ENCODE measurements around the gene WRAP53. TPM values are rescaled to one million over a fixed set of nuclear protein-coding genes. Genes with fewer than 3 reads are reported as not detected.

The WRAP53 gene
- total RNA-seq, 1 experiment from 2014 or later: 15.2 TPM

DNA sequence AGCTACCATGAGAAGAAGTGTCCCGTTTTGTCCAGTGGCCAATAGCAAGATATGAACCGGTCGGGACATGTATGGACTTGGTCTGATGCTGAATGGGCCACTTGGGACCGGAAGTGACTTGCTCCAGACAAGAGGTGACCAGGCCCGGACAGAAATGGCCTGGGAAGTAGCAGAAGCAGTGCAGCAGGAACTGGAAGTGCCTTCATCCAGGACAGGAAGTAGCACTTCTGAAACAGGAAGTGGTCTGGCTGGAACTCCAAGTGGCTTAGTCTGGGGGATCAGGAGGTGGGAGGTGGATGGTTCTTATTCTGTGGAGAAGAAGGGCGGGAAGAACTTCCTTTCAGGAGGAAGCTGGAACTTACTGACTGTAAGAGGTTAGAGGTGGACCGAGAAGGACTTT lies 22.0 kb downstream of the WRAP53 start:
- TF ChIP-seq, protein P1, sequence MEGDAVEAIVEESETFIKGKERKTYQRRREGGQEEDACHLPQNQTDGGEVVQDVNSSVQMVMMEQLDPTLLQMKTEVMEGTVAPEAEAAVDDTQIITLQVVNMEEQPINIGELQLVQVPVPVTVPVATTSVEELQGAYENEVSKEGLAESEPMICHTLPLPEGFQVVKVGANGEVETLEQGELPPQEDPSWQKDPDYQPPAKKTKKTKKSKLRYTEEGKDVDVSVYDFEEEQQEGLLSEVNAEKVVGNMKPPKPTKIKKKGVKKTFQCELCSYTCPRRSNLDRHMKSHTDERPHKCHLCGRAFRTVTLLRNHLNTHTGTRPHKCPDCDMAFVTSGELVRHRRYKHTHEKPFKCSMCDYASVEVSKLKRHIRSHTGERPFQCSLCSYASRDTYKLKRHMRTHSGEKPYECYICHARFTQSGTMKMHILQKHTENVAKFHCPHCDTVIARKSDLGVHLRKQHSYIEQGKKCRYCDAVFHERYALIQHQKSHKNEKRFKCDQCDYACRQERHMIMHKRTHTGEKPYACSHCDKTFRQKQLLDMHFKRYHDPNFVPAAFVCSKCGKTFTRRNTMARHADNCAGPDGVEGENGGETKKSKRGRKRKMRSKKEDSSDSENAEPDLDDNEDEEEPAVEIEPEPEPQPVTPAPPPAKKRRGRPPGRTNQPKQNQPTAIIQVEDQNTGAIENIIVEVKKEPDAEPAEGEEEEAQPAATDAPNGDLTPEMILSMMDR (IDR thresholded peaks at IDR 0.05; ENCODE audit: insufficient read depth in 1 of 2, low read depth in 1 of 2, low read length in 1 of 2, severe bottlenecking in 1 of 2, unreplicated experiment in 1 of 2): no peak
- peaks cover 5% of the 10 kb centered on the region for H3K36me3 Mint-ChIP-seq (ENCODE audit: insufficient read depth, unreplicated experiment)
- H3K27me3 Mint-ChIP-seq (ENCODE audit: insufficient read depth, unreplicated experiment): peaks cover 7% of the 10 kb centered on the region
- H3K36me3 ChIP-seq (ENCODE audit: control insufficient read depth, insufficient read depth, low read length): no peaks in the 10 kb centered on the region
- DNase-seq: no peak
- intact Hi-C loops (cut with micrococcal nuclease; ENCODE audit: unreplicated experiment): no loop called here
- no peaks in the 10 kb centered on the region for H3K4me1 ChIP-seq
- ChIA-PET POLR2A (no interaction called here), CTCF (no interaction called here)
- H3K9me3 ChIP-seq: no peaks in the 10 kb centered on the region
- no peaks in the 10 kb centered on the region for H3K27me3 ChIP-seq (replicated peaks; ENCODE audit: control insufficient read depth, insufficient read depth, low read length)
- no peaks in the 10 kb centered on the region for H3K4me1 Mint-ChIP-seq (ENCODE audit: low read depth, unreplicated experiment)
- no peaks in the 10 kb centered on the region for H3K9me3 Mint-ChIP-seq (ENCODE audit: unreplicated experiment)
- BruUV-seq (replicated peaks): no TSS peak
- H3K4me3 ChIP-seq (ENCODE audit: low read depth, low read length): no peak overlapping the region
- H3K27ac Mint-ChIP-seq (ENCODE audit: unreplicated experiment): no peak overlapping the region
- no peak overlapping the region for H3K4me3 Mint-ChIP-seq (ENCODE audit: unreplicated experiment)

DNA sequence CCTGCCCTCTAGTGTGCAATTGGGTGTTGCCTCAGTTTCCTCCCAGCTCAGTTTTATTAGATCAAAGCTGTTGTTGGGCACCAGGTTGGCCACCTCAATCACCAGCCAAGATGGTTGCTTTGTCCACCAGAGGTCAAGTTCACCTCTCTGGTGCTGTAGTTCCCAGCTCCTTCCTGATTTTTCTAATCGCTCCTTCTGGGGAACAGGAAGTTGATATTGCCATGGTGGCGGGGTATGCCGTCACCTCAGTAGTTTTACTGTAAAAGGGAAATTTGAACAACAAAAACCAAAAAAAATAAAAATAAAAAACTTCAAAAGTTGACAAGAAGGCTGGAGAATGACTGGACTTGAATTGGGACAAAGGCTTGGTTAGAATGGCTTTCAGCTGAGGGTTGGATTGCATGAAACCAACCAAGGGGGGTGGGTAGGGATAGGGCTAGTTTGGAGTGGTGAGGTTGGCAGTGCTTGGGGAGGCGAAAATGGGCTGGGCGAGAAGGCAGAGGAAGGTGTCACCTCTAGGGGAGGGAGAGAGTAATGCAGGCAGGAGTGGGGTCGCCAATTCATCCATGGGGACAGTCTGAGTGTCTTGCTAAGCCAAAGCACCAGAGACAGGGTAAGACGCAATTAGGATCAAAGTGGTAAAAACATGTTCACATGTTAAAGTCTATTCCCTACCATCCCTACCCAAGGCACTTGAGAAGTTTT lies 22.9 kb downstream of the WRAP53 start:
- Mint-ChIP-seq H3K4me3 (ENCODE audit: unreplicated experiment) (no peak overlapping the region), H3K4me1 (ENCODE audit: low read depth, unreplicated experiment) (no peaks in the 10 kb centered on the region), H3K27me3 (ENCODE audit: insufficient read depth, unreplicated experiment) (peaks cover 7% of the 10 kb centered on the region), H3K9me3 (ENCODE audit: unreplicated experiment) (no peaks in the 10 kb centered on the region), H3K36me3 (ENCODE audit: insufficient read depth, unreplicated experiment) (peaks cover 5% of the 10 kb centered on the region), H3K27ac (ENCODE audit: unreplicated experiment) (no peak overlapping the region)
- no peaks in the 10 kb centered on the region for H3K27me3 ChIP-seq (replicated peaks; ENCODE audit: control insufficient read depth, insufficient read depth, low read length)
- no peaks in the 10 kb centered on the region for H3K4me1 ChIP-seq
- BruUV-seq (replicated peaks): no TSS peak
- H3K4me3 ChIP-seq (ENCODE audit: low read depth, low read length): no peak overlapping the region
- no peaks in the 10 kb centered on the region for H3K36me3 ChIP-seq (ENCODE audit: control insufficient read depth, insufficient read depth, low read length)
- no peak for DNase-seq
- ChIA-PET POLR2A (no interaction called here), CTCF (no interaction called here)
- intact Hi-C loops (cut with micrococcal nuclease; ENCODE audit: unreplicated experiment): no loop called here
- H3K9me3 ChIP-seq: no peaks in the 10 kb centered on the region
- TF ChIP-seq, protein P1 (IDR thresholded peaks at IDR 0.05; ENCODE audit: insufficient read depth in 1 of 2, low read depth in 1 of 2, low read length in 1 of 2, severe bottlenecking in 1 of 2, unreplicated experiment in 1 of 2): no peak

DNA sequence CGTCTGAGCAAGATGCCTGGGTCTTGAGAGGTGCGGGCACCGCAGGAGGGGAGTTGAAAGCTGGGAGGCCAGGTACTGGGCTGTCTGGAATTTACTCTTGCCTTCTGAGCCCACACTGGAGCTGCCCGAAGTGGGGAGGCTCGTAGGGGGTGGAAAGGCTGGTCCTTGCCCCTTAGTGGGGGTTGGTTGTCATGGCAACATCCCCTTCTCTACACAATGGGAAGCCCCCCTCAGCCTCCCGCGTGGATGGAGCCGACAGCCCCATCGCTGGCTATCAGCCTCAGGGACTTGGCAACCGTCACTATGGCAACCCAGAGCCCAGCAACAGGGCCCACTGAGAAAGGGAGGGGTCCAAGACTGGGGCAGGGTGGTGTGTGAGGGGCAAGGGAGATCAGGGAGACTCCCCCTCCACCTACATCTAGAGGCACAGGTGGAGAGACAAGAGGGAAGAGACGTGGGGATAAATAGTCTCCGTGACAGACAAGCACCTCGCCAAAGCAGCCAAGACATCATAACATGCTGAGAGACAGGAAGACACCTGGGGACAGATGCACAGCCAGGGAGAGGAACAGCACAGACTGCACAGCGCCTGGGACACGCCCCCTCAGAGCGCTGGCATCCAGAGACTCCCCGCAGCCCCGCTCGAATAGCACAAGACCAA lies 24.0 kb downstream of the WRAP53 start:
- DNase-seq: no peak
- H3K36me3 ChIP-seq (ENCODE audit: control insufficient read depth, insufficient read depth, low read length): no peaks in the 10 kb centered on the region
- no peaks in the 10 kb centered on the region for H3K4me1 ChIP-seq
- peaks cover 5% of the 10 kb centered on the region for H3K36me3 Mint-ChIP-seq (ENCODE audit: insufficient read depth, unreplicated experiment)
- H3K9me3 Mint-ChIP-seq (ENCODE audit: unreplicated experiment): no peaks in the 10 kb centered on the region
- POLR2A ChIA-PET: interaction anchor here (0.5 kb wide), 1 partner anchor 39 kb away, joined by 5 read pairs; no protein-coding TSS in a partner anchor
- no peak overlapping the region for H3K4me3 Mint-ChIP-seq (ENCODE audit: unreplicated experiment)
- H3K27ac Mint-ChIP-seq (ENCODE audit: unreplicated experiment): no peak overlapping the region
- H3K27me3 Mint-ChIP-seq (ENCODE audit: insufficient read depth, unreplicated experiment): peaks cover 7% of the 10 kb centered on the region
- no peaks in the 10 kb centered on the region for H3K9me3 ChIP-seq
- BruUV-seq (replicated peaks): no TSS peak
- H3K4me3 ChIP-seq (ENCODE audit: low read depth, low read length): no peak overlapping the region
- intact Hi-C loops (cut with micrococcal nuclease; ENCODE audit: unreplicated experiment): no loop called here
- H3K27me3 ChIP-seq (replicated peaks; ENCODE audit: control insufficient read depth, insufficient read depth, low read length): no peaks in the 10 kb centered on the region
- CTCF ChIA-PET: interaction anchor here (0.7 kb wide), 1 partner anchor 23 kb away, joined by 5 read pairs; no protein-coding TSS in a partner anchor
- no peaks in the 10 kb centered on the region for H3K4me1 Mint-ChIP-seq (ENCODE audit: low read depth, unreplicated experiment)
- TF ChIP-seq, protein P1 (IDR thresholded peaks at IDR 0.05; ENCODE audit: insufficient read depth in 1 of 2, low read depth in 1 of 2, low read length in 1 of 2, severe bottlenecking in 1 of 2, unreplicated experiment in 1 of 2): no peak

All from Caco-2 (cell line).